DMS114 treated with DMSO at 0.1 percent for 48 hours (cell line): ENCODE data around the gene ZNF282.

ENCODE experiments used
- DNase-seq: peaks from one replicate; lab custom pipeline; 2025; ENCODE audit not compliant: unreplicated experiment; lab: John Stamatoyannopoulos, UW

ZNF282 gene

GRCh38 chr7:149188637-149189259 is 6.6 kb upstream of the ZNF282 start:
- DNase-seq: no peak

DNA sequence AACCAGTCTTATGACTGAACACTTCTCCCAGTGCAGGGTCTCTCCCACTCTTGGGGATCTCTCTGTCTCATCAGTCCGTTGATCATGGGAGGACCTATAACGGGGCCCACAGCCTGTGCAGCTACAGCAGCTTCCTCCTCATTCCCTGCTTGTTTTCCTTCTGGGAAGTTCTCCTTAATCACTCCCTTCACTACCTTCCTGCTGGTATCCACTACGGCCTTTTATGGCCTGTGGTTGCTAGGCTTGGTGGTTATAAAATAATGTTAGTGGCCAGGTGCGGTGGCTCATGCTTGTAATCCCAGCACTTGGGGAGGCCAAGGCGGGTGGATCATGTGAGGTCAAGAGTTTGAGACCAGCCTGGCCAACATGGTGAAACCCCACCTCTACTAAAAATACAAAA is 3.5 kb upstream of the ZNF282 start:
- no peak for DNase-seq

GRCh38 chr7:149194799-149195179 is 557 bp upstream of the ZNF282 start:
- DNase-seq: no peak

DNA sequence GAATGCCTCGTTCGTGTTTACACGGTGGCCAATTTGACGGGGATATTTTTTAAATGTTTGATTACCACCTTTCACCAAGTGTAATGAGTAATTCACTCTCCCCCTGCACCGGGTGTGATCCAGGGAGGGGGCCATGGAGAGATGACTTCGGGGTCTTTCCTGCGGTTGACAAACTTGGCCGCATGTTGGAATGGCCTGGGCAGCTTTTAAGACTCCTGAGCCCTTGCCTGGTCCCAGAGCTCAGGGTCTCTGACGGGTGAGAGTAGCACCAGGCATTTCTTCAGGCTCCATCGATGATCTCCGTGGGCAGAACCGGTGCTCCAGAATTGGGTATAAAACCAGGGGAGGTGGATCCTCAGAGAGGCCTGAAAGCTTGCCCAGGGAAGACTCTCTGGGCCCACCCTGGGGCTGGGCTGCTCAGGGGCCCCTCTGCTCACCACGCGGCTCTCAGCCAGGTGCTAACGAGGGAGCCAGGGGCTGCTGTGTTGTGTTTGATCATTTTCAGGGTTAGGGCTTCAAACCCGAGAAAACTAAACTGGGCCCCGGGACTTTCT is 882 bp downstream of the ZNF282 start:
- DNase-seq: no peak

DNA sequence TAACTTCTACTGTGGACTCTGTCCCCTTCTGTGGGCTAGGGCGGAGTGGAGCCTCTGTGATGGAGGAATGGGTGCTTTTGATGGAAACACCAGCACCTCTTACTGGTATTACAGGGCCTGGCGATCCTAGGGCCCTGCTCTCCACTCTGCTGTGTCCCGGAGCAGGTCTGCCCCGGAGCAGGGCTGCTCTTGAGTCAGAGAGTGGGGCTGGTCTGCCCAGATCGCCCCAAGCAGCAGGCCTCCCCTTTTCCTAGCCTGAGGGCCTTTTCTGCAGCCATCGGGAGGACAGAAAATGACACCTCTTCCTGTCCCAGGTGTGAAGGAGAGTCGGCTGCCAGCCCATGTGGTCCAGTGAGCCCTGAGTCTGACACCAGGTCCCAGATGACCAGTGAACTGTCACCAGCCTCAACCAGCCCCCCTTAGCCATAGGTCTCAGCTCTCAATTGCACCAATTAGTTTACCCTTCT is 1.4 kb downstream of the ZNF282 start:
- DNase-seq: no peak

GRCh38 chr7:149197675-149198074 is 2.3 kb downstream of the ZNF282 start:
- no peak for DNase-seq

GRCh38 chr7:149198161-149198816 is 2.9 kb downstream of the ZNF282 start:
- DNase-seq: no peak

- no peak for DNase-seq
These were observed 4.1 kb downstream of the ZNF282 start for GRCh38 chr7:149199234-149199995.

GRCh38 chr7:149202831-149203231 is 7.5 kb downstream of the ZNF282 start:
- DNase-seq: no peak

DNA sequence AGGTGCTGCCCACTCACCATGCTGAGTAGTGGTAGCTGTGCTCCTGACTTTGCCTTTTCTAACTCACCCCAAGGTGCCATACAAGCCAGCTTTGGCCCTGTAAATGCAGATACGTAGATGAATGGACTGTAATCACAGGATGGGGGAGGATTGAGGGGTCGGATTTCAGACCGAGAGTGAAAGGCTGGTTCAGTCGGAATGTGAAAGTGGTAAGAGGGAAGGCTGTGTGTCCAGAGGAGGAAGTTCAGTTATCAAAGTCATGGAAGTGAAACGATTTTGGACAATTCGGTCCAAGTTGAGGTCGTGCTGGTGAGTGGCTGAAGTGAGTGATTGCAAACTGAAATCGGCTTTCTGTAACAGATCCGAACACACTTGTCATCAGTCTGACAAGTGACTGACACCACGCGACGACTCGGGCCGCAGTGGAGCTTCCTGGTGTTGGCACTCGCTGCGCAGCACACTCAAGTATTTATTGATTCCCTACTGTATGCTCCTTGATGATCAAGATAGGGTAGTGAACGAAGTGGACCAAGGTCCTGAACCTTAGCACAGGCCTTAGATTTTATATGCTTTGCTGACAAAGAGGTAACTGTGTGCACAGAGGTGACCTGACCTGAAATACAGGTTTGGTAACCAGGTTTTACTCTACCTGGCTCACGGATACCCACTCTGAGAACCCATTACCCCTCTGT is 10.5 kb downstream of the ZNF282 start:
- DNase-seq: no peak

DNA sequence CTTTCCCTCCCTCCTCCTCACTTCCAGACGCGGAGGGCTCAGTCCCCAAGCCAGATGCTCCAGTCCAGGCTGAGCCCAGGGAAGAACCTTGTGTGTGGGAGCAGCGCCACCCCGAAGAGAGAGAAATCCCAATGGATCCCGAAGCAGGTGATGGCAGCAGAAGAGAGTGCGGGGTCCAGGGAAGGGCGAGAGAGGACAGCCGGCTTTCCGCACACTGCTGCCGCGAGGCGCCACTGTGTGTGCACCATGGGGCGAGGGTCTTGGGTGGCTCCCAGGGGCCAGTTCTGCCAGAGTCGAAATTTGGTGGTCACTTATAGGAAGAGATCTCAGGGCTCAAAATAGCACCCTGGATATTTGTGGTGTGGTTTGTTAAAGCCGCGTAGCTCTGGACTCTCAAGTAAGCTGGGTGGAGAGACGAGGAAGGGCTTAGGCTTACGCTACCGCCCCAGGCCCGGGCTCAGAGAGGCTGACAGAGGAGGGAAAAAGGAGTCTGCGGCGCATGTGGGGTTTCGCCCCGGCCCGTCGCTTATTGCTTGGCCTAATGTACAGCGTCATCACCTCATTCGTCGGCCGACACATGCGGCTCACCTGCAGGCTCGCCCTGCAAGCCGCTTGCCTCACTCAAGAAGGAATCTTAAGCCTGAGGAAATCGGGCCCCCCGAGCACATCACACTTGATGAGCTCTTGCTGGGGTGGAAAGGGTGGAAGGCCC is 12.1 kb downstream of the ZNF282 start:
- DNase-seq: no peak

- DNase-seq: no peak
These were observed 14.3 kb downstream of the ZNF282 start for GRCh38 chr7:149209518-149210269.

- no peak for DNase-seq
These were observed 15.2 kb downstream of the ZNF282 start for GRCh38 chr7:149210551-149210950.

GRCh38 chr7:149214020-149214720 is 18.8 kb downstream of the ZNF282 start:
- no peak for DNase-seq

DNA sequence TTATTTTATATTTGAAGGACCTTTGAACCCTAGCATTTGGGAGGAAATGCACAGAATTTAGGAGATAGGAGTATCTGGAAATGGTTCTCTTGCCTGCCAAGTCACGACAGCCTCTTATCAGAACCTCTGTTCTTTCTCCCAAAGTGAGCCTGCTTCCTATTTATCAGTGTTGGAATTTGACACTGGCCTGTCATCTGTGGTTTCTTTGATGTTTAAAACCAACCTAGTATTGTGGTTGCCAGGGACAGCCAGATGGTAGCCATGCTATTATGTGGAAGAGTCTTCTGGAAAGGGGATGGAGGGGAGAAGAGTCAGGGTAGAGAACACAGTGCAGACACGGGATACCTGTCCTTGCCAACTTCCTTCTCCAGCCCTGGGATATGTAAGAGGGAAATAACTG is 21.1 kb downstream of the ZNF282 start:
- no peak for DNase-seq

DNA sequence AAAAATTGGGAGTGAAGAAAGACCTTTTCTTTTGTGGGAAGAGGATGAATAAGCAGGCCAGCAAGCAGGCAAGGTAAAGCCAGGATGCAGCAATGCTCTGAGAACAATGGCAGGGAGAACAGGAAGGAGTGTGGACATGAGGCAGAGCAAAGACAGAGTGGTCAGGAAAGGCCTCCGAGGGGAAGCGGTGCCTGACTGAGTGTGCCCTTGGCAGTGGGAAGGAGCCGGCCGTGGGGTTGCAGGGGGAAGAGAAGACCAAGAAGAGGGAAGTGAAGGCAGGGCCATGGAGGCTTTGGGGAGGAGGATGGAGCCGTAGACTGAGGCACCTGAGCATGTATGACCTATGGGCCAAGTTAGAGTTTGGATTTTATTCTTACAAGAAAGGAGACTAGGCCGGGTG is 22.2 kb downstream of the ZNF282 start:
- DNase-seq: no peak

- no peak for DNase-seq
These were observed 23.4 kb downstream of the ZNF282 start for GRCh38 chr7:149218469-149219420.

DNA sequence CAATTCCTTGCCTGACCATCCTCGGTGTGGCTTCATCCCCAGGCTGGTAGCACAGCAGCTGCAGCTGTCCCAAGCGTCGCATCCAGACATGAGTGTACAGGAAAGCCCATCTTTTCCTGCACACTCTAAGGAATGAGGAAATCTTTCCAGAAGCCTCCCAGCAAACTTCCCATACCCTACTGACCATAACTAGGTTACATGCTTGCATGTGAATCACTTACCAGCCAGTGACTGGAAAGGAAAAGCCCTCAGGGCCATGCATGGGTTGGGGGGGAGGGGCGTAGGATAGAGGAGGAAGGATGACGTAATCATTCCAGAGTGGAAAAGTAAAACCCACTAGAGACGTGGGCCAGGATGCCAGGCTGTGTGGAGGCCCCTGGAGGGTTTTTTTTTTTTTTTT is 25.2 kb downstream of the ZNF282 start:
- no peak for DNase-seq
